DLD1 (cell line): ENCODE results near the gene DCC.
"Not testable (repeated sequence)": the region's sequence is repeated elsewhere in the genome, so short reads cannot be mapped to it uniquely, and the experiment has no call there.

Source experiments
- in situ Hi-C: cut with HindIII; loops from 2 replicates; pipeline ENCODE4 v1.10.0; 2017; ENCODE audit warnings: low sequenced_read_pairs

The DCC gene

DNA sequence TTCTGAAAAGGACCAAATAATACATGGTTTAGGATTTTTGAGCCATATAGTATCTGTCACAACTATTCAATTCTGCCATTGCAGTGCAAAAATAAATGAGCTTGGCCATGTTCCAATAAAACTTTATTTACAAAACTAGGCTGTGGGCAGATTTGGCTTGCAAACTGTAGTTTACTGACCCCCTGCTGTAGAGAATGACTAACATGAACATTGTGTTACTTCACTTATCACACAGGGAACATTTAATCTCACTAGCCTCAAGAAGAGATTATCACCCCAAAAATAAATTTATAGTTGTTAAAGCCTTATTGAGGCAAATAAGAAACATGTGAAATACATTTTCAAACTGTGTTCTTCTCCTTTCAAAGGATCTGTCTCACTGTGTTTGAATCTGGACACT lies 1118.3 kb downstream of the DCC start:
- in situ Hi-C loops: no loop called here

- in situ Hi-C loops: no loop called here
Measured at GRCh38 chr18:53458944-53459580, 1119.1 kb downstream of the DCC start.

- in situ Hi-C loops: no loop called here
Measured at GRCh38 chr18:53467756-53468155, 1127.8 kb downstream of the DCC start.

- in situ Hi-C loops: not testable (repeated sequence)
Measured at GRCh38 chr18:53468173-53468572, 1128.2 kb downstream of the DCC start.

GRCh38 chr18:53472546-53472945 lies 1132.5 kb downstream of the DCC start:
- in situ Hi-C loops: no loop called here

- in situ Hi-C loops: no loop called here
Measured at GRCh38 chr18:53478155-53478554, 1138.2 kb downstream of the DCC start.

DNA sequence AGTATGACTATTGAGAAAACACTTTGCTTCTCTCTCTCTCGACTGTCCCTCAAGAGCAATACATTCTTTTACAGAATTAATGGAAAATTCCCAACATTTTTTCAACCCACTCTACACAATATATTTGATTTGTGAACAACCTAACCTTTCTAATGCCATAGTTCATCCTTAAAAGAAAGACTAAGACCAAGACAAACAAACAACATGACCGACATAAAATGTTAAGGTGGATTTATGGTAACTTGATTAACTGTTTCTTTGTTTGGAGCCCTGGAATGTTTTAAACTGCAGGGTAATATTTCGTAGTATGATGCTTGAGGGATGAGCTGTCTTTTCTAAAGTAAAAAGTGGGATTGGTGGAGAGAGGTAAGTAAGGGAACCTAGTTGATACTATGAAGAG lies 1146.3 kb downstream of the DCC start:
- in situ Hi-C loops: no loop called here

DNA sequence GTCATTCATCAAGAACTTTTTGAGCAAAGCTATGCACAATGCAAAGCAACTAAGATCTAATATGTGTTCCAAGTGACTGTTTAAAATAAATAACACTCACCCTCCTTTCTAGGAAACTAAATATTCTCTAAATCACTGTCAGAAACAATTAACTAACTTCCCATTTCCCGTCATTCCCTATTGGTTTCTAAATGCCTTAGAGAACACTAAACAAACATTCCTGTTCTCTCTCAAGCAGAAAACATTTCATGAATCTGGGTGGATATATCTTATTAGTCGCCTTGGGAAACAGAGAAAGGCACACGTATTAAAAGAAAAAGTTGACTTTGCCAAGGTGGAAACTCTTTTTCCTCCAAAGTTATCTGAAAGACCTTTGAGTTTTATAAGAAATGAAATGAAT lies 1149.3 kb downstream of the DCC start:
- in situ Hi-C loops: no loop called here

GRCh38 chr18:53490019-53490418 lies 1150.0 kb downstream of the DCC start:
- in situ Hi-C loops: no loop called here

DNA sequence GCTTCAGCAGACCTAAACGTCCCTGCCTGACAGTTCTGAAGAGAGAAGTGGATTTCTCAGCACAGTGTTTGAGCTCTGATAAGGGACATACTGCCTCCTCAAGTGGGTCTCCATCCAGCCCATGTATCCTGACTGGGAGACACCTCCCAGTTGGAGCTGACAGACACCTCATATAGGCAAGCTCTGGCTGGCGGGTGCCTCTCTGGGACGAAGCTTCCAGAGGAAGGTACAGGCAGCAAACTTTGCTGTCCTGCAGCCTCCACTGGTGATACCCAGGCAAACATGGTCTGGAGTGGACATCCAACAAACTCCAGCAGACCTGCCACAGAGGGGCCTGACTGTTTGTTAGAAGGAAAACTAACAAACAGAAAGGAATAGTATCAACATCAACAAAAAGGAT lies 1156.0 kb downstream of the DCC start:
- in situ Hi-C loops: no loop called here

DNA sequence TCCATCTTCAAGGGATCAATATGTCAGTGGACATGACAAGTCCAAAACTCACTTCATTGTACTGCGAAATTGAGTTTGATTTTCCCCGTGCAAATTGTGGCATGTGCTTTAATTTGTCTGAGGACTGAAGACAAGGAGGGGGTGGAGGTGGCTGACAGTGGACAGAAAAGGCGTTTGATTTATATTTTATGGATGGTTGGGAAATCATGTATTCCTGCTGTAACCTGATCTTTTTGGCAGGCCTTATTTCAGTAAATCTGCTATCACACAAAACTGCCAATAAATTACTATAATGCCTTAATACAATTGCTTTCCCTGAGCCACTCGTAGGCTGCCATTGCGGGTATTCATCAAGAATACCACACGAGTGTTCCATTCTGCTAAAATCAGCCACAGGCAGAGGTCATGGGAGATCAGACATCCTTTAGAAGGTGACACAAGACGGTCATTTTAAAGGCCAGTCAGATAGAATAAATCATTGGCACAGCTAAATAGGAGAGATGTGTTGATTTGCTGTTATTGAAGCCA lies 1164.0 kb downstream of the DCC start:
- in situ Hi-C loops: no loop called here

DNA sequence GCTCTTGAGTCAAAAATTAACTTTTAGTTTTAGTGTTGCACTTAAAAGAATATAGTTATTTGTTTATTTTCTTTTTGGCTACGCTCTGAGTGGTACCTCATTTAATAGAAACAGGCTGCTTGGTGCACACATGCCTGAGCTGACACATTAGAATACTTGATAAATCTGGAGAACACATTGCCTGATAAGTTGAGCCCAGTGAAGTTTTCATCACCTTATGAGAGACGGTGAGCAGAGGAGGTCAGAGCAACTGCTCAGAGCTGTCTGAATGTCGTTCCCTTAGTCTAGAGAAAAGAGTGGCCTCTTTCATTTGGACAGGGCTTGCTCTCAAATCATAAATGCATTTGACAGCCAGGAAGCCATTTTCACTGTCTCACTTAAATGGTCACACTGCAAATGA lies 1168.5 kb downstream of the DCC start:
- in situ Hi-C loops: no loop called here

DNA sequence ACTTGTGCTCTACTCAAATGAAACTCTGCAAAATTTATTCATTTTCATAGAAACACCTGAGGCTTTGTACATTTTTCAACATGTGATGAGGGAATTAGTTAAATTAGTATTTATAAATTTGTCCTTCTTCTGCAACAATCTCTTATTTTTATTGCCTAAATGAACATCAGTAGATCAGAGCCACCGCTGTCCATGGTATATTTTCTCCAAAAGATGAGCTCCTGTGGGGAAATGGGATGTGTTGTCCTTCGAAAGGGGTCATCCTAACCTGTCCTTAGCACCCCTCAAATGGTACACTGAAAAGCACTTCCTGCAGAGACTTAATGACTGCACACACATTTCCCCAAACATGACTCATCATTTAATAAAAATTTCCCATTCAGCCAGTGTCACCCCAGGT lies 1169.9 kb downstream of the DCC start:
- in situ Hi-C loops: no loop called here

- in situ Hi-C loops: not testable (repeated sequence)
Measured at GRCh38 chr18:53511725-53512124, 1171.7 kb downstream of the DCC start.

DNA sequence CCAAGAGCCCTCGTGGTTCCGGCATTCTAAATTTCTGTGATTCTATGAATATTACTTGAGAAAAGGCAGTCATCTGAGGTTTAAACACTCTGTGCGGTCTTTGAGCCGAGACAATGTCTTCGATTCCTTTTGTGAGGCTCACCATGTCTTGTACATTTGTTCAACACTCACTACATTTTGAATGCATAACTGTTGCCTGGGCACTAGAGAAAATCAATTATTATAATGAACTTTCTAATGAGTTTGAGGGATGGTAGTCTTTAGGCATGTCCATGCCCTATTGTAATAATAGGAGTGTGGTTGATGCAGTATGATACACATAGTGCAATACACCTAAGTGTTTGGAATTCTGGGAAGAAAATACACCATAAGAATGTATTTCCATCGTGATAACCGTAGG lies 1181.1 kb downstream of the DCC start:
- in situ Hi-C loops: no loop called here

DNA sequence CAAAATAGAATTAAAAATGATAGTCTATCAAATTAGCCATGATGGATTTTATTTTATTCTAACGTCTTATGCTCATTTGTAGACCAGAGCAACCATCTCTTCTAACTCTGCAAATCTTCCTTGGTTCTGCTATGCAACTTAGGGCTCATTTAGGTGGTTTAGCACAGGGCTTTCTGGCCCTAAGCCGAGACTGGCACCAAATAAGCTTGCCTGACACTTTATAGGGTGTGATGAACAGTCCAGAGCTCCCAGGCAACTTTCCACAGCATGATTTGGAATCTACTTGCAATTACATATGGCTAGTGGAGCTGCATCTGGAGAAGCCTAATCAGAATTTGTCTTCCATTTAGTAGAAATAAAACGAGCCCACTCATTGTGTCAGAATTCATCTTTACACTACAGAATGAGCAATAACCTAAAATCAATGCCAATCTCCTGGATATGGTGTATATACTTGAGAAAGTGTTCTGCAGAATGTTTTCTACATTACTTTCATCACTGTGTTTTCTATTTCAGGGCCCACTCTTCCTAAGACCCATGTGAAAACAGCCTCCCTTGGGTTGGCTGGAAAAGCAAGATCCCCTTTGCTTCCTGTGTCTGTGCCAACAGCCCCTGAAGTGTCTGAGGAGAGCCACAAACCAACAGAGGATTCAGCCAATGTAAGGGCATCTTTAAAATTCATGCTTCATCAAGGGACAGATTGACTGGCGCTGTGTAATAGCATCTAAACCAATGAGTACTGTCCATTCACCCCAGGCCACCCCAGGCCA lies 1186.3 kb downstream of the DCC start:
- in situ Hi-C loops: no loop called here

DNA sequence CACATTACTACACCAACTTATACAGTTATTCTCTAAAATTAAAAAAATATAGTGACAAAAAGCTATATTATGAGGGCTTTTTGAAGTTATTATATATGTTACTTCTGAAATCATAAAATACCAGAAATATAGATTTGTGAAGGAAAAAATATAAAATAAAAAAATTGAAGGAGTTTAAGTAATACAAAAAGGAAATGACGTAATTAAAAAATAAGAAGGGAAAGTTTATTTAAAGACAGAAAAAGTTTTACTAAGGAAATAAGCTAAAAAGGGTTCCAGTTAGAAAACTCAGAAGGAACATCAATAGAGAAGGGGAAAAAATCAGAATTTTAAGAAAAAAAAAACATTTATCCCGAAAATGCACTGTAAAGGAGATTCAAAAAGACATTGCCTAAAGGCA lies 1187.4 kb downstream of the DCC start:
- in situ Hi-C loops: no loop called here

DNA sequence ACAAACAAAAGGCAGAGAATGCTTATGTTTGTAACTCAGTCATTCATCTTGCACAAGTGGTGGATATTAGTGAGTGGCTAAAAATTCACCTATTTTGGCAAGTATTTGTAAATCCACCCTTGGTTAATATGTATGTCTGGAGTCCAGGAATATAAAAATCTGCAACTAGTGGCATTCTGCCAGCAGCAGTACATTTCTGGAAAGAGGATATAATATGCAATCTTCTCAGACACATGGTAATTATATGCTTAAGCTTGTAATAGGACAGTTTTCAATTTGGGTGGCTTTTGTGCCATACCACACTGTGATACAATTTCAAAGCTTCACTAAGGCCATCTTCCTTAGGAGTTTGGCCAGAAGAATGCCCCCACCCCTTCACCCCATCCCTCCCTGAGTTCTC lies 1191.2 kb downstream of the DCC start:
- in situ Hi-C loops: no loop called here

GRCh38 chr18:53531896-53532295 lies 1191.9 kb downstream of the DCC start:
- in situ Hi-C loops: no loop called here

DNA sequence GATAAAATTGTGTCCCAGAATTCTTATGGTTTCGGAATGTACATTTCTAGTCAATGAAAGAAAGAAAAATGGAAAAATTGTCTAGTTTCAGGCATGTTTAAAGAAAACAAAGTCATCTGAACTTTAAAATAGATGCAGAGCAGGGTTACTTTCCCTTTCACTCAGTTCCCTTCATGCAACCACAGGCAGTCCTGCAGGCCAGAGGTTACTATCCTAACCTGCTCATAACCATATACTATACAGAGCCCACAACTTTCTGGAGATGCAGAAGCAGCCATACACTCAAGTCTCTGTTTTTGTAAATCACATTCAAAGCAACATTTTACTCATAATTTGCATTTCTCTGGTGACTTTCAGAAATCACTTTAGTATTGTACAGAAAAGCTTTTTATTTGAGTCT lies 1194.2 kb downstream of the DCC start:
- in situ Hi-C loops: no loop called here

GRCh38 chr18:53534695-53535094 lies 1194.7 kb downstream of the DCC start:
- in situ Hi-C loops: no loop called here

- in situ Hi-C loops: no loop called here
Measured at GRCh38 chr18:53536908-53537307, 1196.9 kb downstream of the DCC start.
